Measurements from ENCODE around the gene CNOT6.
A peak's percentile ranks its signal among the peaks of the same experiment; 100 is the strongest.

Gene CNOT6

DNA sequence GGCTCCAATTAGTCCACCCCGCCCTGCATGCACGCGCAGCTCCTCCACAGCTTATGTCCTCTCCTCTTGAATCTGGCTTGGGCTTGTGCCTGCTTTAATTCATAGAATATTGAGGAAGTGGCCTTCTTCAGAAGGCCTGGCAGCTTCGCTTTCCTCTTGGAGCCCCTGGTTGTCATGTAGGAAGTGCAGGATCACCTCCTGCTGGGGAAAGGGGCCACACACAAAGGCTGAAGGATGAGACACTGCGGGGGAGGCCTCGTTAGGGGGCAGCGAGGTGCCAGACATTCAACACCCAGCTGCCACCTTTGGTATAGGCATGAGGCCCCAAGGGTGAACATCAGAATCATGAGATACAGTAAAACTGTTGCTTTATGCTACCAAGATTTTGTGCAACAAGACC is 2.7 kb upstream of the CNOT6 start:
- ATAC-seq: no peak
- TF ChIP-seq ZNF565 (CRISPR knock-in tag; conservative IDR thresholded peaks at IDR 0.05; ENCODE audit: low read depth): no peak
- no peak for TF ChIP-seq GLIS3 (CRISPR knock-in tag; IDR thresholded peaks at IDR 0.05)
- TF ChIP-seq BACH2 (CRISPR knock-in tag; IDR thresholded peaks at IDR 0.05; ENCODE audit: borderline replicate concordance): no peak
- TF ChIP-seq TOX (CRISPR knock-in tag; IDR thresholded peaks at IDR 0.05; ENCODE audit: borderline replicate concordance): no peak
- TF ChIP-seq SNAI2 (CRISPR knock-in tag; IDR thresholded peaks at IDR 0.05): no peak
- no peak for TF ChIP-seq ZC3H10 (CRISPR knock-in tag; IDR thresholded peaks at IDR 0.05)
- no peak for TF ChIP-seq ZNF70 (CRISPR knock-in tag; IDR thresholded peaks at IDR 0.05)
- no peak for TF ChIP-seq ZFP3 (CRISPR knock-in tag; IDR thresholded peaks at IDR 0.05)

DNA sequence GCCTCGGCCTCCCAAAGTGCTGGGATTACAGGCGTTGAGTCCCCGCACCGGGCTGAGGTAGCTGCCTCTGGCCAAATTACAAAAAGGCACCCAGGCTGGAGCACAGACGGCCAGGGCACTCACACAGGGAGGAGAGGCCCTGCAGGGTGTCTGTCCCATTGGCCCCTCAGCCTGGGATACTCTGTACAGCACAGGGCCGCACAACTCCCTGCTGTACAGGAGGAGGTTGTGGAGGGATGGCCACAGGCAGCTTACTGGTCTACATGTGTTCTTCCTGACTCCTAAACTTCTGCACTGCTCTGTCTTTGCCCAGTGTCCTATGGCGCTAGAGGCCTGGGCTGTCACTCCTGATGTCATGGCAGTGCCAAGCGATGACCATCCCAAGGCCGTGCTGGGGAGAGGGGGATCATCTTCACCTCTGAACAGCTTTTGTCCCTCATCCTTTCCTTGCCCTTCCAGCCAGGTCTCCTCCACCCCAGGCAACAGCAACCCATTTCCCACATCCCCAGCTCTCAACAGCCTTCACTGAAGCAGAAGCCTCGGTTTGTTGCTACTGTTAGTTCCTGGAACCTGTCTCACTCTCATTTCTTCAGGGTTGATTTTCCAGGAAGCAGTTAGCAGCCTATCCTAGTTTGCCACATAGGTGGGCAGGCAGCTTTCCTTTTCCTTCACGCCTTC is 1.8 kb upstream of the CNOT6 start:
- TF ChIP-seq ZFP3 (CRISPR knock-in tag; IDR thresholded peaks at IDR 0.05) (no peak), POU6F1 (CRISPR knock-in tag; IDR thresholded peaks at IDR 0.05; ENCODE audit: borderline replicate concordance, low read depth) (no peak), ZFP30 (CRISPR knock-in tag; IDR thresholded peaks at IDR 0.05) (no peak), PPARA (CRISPR knock-in tag; IDR thresholded peaks at IDR 0.05; ENCODE audit: borderline replicate concordance) (no peak), ISL1 (CRISPR knock-in tag; IDR thresholded peaks at IDR 0.05) (no peak), CSDC2 (CRISPR knock-in tag; IDR thresholded peaks at IDR 0.05) (no peak), TOX (CRISPR knock-in tag; IDR thresholded peaks at IDR 0.05; ENCODE audit: borderline replicate concordance) (no peak)
- TF ChIP-seq, protein P1, sequence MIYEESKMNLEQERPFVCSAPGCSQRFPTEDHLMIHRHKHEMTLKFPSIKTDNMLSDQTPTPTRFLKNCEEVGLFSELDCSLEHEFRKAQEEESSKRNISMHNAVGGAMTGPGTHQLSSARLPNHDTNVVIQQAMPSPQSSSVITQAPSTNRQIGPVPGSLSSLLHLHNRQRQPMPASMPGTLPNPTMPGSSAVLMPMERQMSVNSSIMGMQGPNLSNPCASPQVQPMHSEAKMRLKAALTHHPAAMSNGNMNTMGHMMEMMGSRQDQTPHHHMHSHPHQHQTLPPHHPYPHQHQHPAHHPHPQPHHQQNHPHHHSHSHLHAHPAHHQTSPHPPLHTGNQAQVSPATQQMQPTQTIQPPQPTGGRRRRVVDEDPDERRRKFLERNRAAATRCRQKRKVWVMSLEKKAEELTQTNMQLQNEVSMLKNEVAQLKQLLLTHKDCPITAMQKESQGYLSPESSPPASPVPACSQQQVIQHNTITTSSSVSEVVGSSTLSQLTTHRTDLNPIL (CRISPR knock-in tag; IDR thresholded peaks at IDR 0.05; ENCODE audit: low read depth): no peak
- no peak for ATAC-seq

DNA sequence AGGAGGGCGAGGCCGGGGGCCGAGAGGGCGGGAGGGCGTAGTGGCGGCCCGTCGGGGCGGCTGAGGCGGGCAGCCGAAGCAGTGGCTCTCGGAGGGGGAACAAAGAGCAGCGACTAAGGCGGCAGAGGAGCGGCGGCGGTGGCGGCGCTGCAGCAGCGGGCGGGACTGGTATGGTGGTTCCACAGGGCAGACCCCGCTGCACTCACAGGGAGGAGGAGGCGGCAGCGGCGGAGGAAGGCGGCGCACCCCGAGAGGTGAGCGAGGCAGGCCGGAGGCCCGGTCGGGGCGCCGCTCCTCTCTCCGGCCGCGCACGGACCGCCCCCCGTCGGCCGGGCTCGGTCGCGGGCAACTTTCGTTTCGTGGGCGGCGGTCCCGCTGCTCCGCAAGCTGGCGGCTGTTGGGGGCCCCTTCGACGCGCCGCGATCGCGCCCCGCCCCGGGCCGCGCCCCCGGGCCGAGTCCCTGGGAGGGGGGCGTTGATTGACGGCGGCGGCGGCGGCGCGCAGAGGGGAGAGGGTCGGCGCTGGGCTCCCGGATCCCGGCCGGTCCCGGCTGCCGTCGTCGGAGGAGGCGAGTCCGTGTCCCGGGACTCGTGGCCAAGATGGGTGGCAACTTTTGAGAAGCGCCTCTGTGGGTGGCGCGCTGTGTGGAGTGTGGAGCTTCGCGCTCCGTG is 467 bp downstream of the CNOT6 start:
- peak; percentile 20 for ATAC-seq
- TF ChIP-seq OSR1 (CRISPR knock-in tag; IDR thresholded peaks at IDR 0.05) (no peak), PPARA (CRISPR knock-in tag; IDR thresholded peaks at IDR 0.05; ENCODE audit: borderline replicate concordance) (no peak), ZNF565 (CRISPR knock-in tag; conservative IDR thresholded peaks at IDR 0.05; ENCODE audit: low read depth) (no peak), ISL1 (CRISPR knock-in tag; IDR thresholded peaks at IDR 0.05) (no peak), ARNTL (CRISPR knock-in tag; IDR thresholded peaks at IDR 0.05; ENCODE audit: borderline replicate concordance, low read depth) (no peak), CSDC2 (CRISPR knock-in tag; IDR thresholded peaks at IDR 0.05) (no peak), ZNF8 (CRISPR knock-in tag; IDR thresholded peaks at IDR 0.05) (no peak), ZFP30 (CRISPR knock-in tag; IDR thresholded peaks at IDR 0.05) (no peak), ZNF70 (CRISPR knock-in tag; IDR thresholded peaks at IDR 0.05) (no peak), POU6F1 (CRISPR knock-in tag; IDR thresholded peaks at IDR 0.05; ENCODE audit: borderline replicate concordance, low read depth) (no peak), SNAI2 (CRISPR knock-in tag; IDR thresholded peaks at IDR 0.05) (no peak), RARB (CRISPR knock-in tag; IDR thresholded peaks at IDR 0.05) (no peak), TCF4 (CRISPR knock-in tag; IDR thresholded peaks at IDR 0.05; ENCODE audit: borderline replicate concordance) (no peak), GLIS3 (CRISPR knock-in tag; IDR thresholded peaks at IDR 0.05) (no peak), ZFP3 (CRISPR knock-in tag; IDR thresholded peaks at IDR 0.05) (no peak), TOX (CRISPR knock-in tag; IDR thresholded peaks at IDR 0.05; ENCODE audit: borderline replicate concordance) (no peak)
- TF ChIP-seq, protein P2, sequence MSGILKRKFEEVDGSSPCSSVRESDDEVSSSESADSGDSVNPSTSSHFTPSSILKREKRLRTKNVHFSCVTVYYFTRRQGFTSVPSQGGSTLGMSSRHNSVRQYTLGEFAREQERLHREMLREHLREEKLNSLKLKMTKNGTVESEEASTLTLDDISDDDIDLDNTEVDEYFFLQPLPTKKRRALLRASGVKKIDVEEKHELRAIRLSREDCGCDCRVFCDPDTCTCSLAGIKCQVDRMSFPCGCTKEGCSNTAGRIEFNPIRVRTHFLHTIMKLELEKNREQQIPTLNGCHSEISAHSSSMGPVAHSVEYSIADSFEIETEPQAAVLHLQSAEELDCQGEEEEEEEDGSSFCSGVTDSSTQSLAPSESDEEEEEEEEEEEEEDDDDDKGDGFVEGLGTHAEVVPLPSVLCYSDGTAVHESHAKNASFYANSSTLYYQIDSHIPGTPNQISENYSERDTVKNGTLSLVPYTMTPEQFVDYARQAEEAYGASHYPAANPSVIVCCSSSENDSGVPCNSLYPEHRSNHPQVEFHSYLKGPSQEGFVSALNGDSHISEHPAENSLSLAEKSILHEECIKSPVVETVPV (CRISPR knock-in tag; IDR thresholded peaks at IDR 0.05): no peak

DNA sequence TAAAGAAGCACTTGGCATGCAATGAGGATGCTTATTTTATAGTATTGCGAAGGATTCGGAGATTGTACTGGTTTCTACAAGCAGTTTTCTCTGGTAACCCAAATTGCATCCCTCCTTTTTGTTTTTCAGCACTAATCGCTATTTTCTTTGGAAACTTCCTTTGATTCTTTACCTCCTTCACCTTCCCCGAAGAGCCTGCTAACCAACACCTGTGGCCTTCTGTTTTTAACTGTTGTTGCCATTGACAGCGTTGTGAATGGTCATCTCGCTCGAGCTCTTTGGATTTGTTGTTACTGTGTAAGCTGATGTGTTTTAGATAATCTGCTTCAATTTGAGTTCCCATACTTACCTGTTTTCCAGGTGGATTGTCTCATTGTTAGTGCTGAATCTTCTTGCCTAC is 1.1 kb downstream of the CNOT6 start:
- ATAC-seq: no peak
- TF ChIP-seq ARNTL (CRISPR knock-in tag; IDR thresholded peaks at IDR 0.05; ENCODE audit: borderline replicate concordance, low read depth) (no peak), POU6F1 (CRISPR knock-in tag; IDR thresholded peaks at IDR 0.05; ENCODE audit: borderline replicate concordance, low read depth) (no peak), GLIS3 (CRISPR knock-in tag; IDR thresholded peaks at IDR 0.05) (no peak), ISL1 (CRISPR knock-in tag; IDR thresholded peaks at IDR 0.05) (no peak), ZNF8 (CRISPR knock-in tag; IDR thresholded peaks at IDR 0.05) (no peak), ZFP30 (CRISPR knock-in tag; IDR thresholded peaks at IDR 0.05) (no peak), PATZ1 (CRISPR knock-in tag; IDR thresholded peaks at IDR 0.05; ENCODE audit: borderline replicate concordance) (no peak), OSR1 (CRISPR knock-in tag; IDR thresholded peaks at IDR 0.05) (no peak), ZC3H10 (CRISPR knock-in tag; IDR thresholded peaks at IDR 0.05) (no peak), ZFP3 (CRISPR knock-in tag; IDR thresholded peaks at IDR 0.05) (no peak), CSDC2 (CRISPR knock-in tag; IDR thresholded peaks at IDR 0.05) (no peak), ZNF565 (CRISPR knock-in tag; conservative IDR thresholded peaks at IDR 0.05; ENCODE audit: low read depth) (no peak), ZNF70 (CRISPR knock-in tag; IDR thresholded peaks at IDR 0.05) (no peak)
- TF ChIP-seq, protein P2 (CRISPR knock-in tag; IDR thresholded peaks at IDR 0.05): no peak
